GM18861 (cell line): ENCODE measurements around the gene RUNX2.

Experiments used
- ATAC-seq: cut with Tn5 transposase; IDR thresholded peaks from one replicate; pipeline ENCODE4 v1.9.1; 2021; ENCODE audit not compliant: unreplicated experiment

The RUNX2 gene

GRCh38 chr6:45431317-45432065, 103.4 kb downstream of the RUNX2 start:
- no peak for ATAC-seq

- ATAC-seq = no peak
These were observed 104.8 kb downstream of the RUNX2 start for GRCh38 chr6:45432977-45433376.

GRCh38 chr6:45433533-45434380, 105.6 kb downstream of the RUNX2 start:
- ATAC-seq = no peak

- no peak for ATAC-seq
These were observed 106.2 kb downstream of the RUNX2 start for GRCh38 chr6:45434381-45434700.

GRCh38 chr6:45436544-45437438, 108.7 kb downstream of the RUNX2 start:
- peak; percentile 54 for ATAC-seq

- no peak for ATAC-seq
These were observed 109.3 kb downstream of the RUNX2 start for GRCh38 chr6:45437439-45437815.

- ATAC-seq = no peak
These were observed 110.0 kb downstream of the RUNX2 start for GRCh38 chr6:45438151-45438550.

- ATAC-seq = no peak
These were observed 110.8 kb downstream of the RUNX2 start for GRCh38 chr6:45438849-45439406.

GRCh38 chr6:45439459-45439858, 111.3 kb downstream of the RUNX2 start:
- ATAC-seq = no peak

GRCh38 chr6:45439861-45440388, 111.8 kb downstream of the RUNX2 start:
- ATAC-seq = no peak

- no peak for ATAC-seq
These were observed 113.8 kb downstream of the RUNX2 start for GRCh38 chr6:45441851-45442453.

GRCh38 chr6:45442716-45443115, 114.6 kb downstream of the RUNX2 start:
- ATAC-seq = no peak

GRCh38 chr6:45445364-45445748, 117.2 kb downstream of the RUNX2 start:
- ATAC-seq = no peak

- no peak for ATAC-seq
These were observed 117.8 kb downstream of the RUNX2 start for GRCh38 chr6:45445749-45446549.

GRCh38 chr6:45447005-45447404, 118.9 kb downstream of the RUNX2 start:
- no peak for ATAC-seq

GRCh38 chr6:45447716-45448115, 119.6 kb downstream of the RUNX2 start:
- no peak for ATAC-seq

GRCh38 chr6:45448417-45449389, 120.6 kb downstream of the RUNX2 start:
- no peak for ATAC-seq

- no peak for ATAC-seq
These were observed 122.0 kb downstream of the RUNX2 start for GRCh38 chr6:45450132-45450531.
